K562 (cell line): ENCODE measurements around the gene FMOD. TPM values are rescaled to one million over a fixed set of nuclear protein-coding genes. Genes with fewer than 3 reads are reported as not detected.

ENCODE experiments used
- ATF2 ChIP-seq: sonication (generic); formaldehyde crosslinking; IDR thresholded peaks from 2 replicates; pipeline ENCODE4 v1.8.1; 2022; ENCODE audit warnings: missing genetic modification reagents
- CREB1 ChIP-seq, 2 experiments: sonication (generic) in 1 of 2; formaldehyde crosslinking in 1 of 2; IDR thresholded peaks; 2 replicates each; pipeline versions ENCODE4 v1.6.1 to v1.8.0; 2012 to 2022; ENCODE audit warnings: inconsistent platforms in 1 of 2, mild to moderate bottlenecking in 1 of 2, missing genetic modification reagents in 1 of 2, moderate library complexity in 1 of 2
- CREBBP ChIP-seq: IDR thresholded peaks from one replicate; pipeline ENCODE4 v1.6.1; 2012; ENCODE audit warnings: low read depth, mild to moderate bottlenecking, control low read depth, inconsistent platforms, low read length
- CTBP1 ChIP-seq: fragments of 450-650 bp; IDR thresholded peaks from 2 replicates; pipeline ENCODE4 v1.6.1; 2016; ENCODE audit warnings: borderline replicate concordance
- ELF2 ChIP-seq: fragments of 250-450 bp; sonication (Bioruptor Pico); IDR thresholded peaks from 2 replicates; pipeline ENCODE4 v1.5.0; 2021; ENCODE audit warnings: mild to moderate bottlenecking
- ID3 ChIP-seq, 2 experiments: fragments of 250-450 bp in 1 of 2; fragments of 450-650 bp in 1 of 2; sonication (Bioruptor Pico) in 1 of 2; IDR thresholded peaks; 2 replicates each; pipeline versions ENCODE4 v1.6.1 to v1.8.0; 2016 to 2021; ENCODE audit warnings: mild to moderate bottlenecking in 2 of 2, moderate library complexity in 2 of 2, missing compliant biosample characterization in 1 of 2, missing genetic modification characterization in 1 of 2
- JUNB ChIP-seq: fragments of 450-650 bp; formaldehyde crosslinking; conservative IDR thresholded peaks from 2 replicates; pipeline ENCODE4 v1.4.0; 2020; ENCODE audit warnings: mild to moderate bottlenecking
- KDM4B ChIP-seq, 2 experiments: fragments of 450-650 bp in 1 of 2; sonication (generic) in 1 of 2; IDR thresholded peaks; 2 replicates each; pipeline ENCODE4 v1.6.1; 2016 to 2017; ENCODE audit warnings: borderline replicate concordance in 2 of 2, antibody characterized with exemption in 1 of 2, low read depth in 1 of 2, mild to moderate bottlenecking in 1 of 2
- NBN ChIP-seq: fragments of 450-650 bp; IDR thresholded peaks from 2 replicates; pipeline ENCODE4 v1.6.1; 2016; ENCODE audit warnings: low read depth, mild to moderate bottlenecking
- NRF1 ChIP-seq, 2 experiments: fragments of 450-650 bp; IDR thresholded peaks in 1 of 2; conservative IDR thresholded peaks in 1 of 2; 2 replicates each; pipeline ENCODE4 v1.6.1; 2014; ENCODE audit warnings: mild to moderate bottlenecking in 2 of 2
- REST ChIP-seq, 2 experiments: fragments of 450-650 bp; formaldehyde crosslinking in 1 of 2; IDR thresholded peaks; 2 replicates each; pipeline versions ENCODE4 v1.4.0 to v1.6.1; 2014 to 2020; ENCODE audit warnings: mild to moderate bottlenecking in 2 of 2, borderline replicate concordance in 1 of 2, low read depth in 1 of 2
- SRSF9 ChIP-seq: fragments of 200-400 bp; formaldehyde crosslinking; IDR thresholded peaks from 2 replicates; pipeline ENCODE4 v1.6.1; 2017; ENCODE audit warnings: low read depth, low read length, borderline replicate concordance
- TFAP4 ChIP-seq: sonication (generic); formaldehyde crosslinking; IDR thresholded peaks from 2 replicates; pipeline ENCODE4 v1.8.0; 2022; ENCODE audit warnings: missing genetic modification reagents, mild to moderate bottlenecking, moderate library complexity, borderline replicate concordance
- ZNF12 ChIP-seq: sonication (generic); formaldehyde crosslinking; IDR thresholded peaks from 2 replicates; pipeline ENCODE4 v1.4.0; 2020; ENCODE audit warnings: mild to moderate bottlenecking, missing genetic modification reagents
- ZNF239 ChIP-seq: fragments of 250-450 bp; sonication (Bioruptor Pico); IDR thresholded peaks from 2 replicates; pipeline ENCODE4 v1.4.0; 2020; ENCODE audit warnings: mild to moderate bottlenecking
- polyA plus RNA-seq, 8 experiments: library from polyadenylated mRNA; depleted of rRNA in 4 of 8; stranded (reverse) in 5 of 8; unstranded in 3 of 8; fragments of >200 nt; fragmentation: Nextera tagmentation in 2 of 8; fragmentation: Illumina TruSeq in 1 of 8; extraction: Ambion mirVana in 2 of 8; extraction: Trizol in 1 of 8; gene quantifications; 2 replicates each; pipeline versions ENCODE4 v1.2.1 to v1.2.3, GENCODE V29; 2011 to 2014; ENCODE audit warnings: inconsistent platforms in 1 of 8, missing spikeins in 1 of 8
- total RNA-seq, 7 experiments: library from RNA; depleted of rRNA in 6 of 7; stranded (reverse); fragments of >200 nt in 6 of 7; fragmentation: Illumina TruSeq in 2 of 7; extraction: Trizol in 2 of 7; gene quantifications; 2 replicates each; pipeline versions ENCODE4 v1.2.1 to v1.2.3, GENCODE V29; 2011 to 2021; ENCODE audit warnings: low replicate concordance in 1 of 7

FMOD gene
- total and polyA plus RNA-seq, 9 of the 15 experiments (the other 6 are each of a cell fraction or from before 2014, with no cell fraction given): 0.03 to 0.13 (median 0.03) TPM; not detected in 6

- TF ChIP-seq ID3 (CRISPR knock-in tag; IDR thresholded peaks at IDR 0.05) (no peak), ID3 (tag; IDR thresholded peaks at IDR 0.05) (no peak), NBN (peak; percentile 72), JUNB (CRISPR knock-in tag) (0 out of 2 replicates have a peak, but pooled peaks have one; percentile 32), TFAP4 (CRISPR knock-in tag) (peak; percentile 99), KDM4B (IDR thresholded peaks at IDR 0.05; ENCODE audit: borderline replicate concordance in 2 of 2, low read depth in 1 of 2) (no peak), NRF1 (conservative IDR thresholded peaks at IDR 0.05 in 1 of 2, IDR thresholded peaks at IDR 0.05 in 1 of 2) (no peak), ELF2 (no peak), ZNF12 (CRISPR knock-in tag) (peak; percentile 63; the same call in 1 of the 2 replicates), SRSF9 (no peak), ATF2 (CRISPR knock-in tag) (no peak), CREBBP (no peak), CREB1 (IDR thresholded peaks at IDR 0.05) (peak; percentile 54; the same call in 1 of the 2 replicates), CREB1 (CRISPR knock-in tag; IDR thresholded peaks at IDR 0.05) (no peak), CTBP1 (peak; percentile 96), REST (IDR thresholded peaks at IDR 0.05; ENCODE audit: borderline replicate concordance) (peak; percentile 88), REST (CRISPR knock-in tag; IDR thresholded peaks at IDR 0.05; ENCODE audit: low read depth) (no peak), ZNF239 (CRISPR knock-in tag) (no peak)
Observed at GRCh38 chr1:203306089-203306964, 44.6 kb downstream of the FMOD start (continued).
